Memory B cell (primary cell): ENCODE data around the gene PLD4.
A peak's percentile ranks its signal among the peaks of the same experiment; 100 is the strongest.
"Not testable (repeated sequence)": the region's sequence is repeated elsewhere in the genome, so short reads cannot be mapped to it uniquely, and the experiment has no call there.

Source experiments
- ATAC-seq: fragments of 150-1000 bp; cut with Tn5 transposase; 2 replicates; pipeline ENCODE4 v1.10.0; 2021; ENCODE audit warnings: low read depth, mild to moderate bottlenecking, moderate library complexity
- DNase-seq, 2 donors: peaks; one replicate each; pipeline ENCODE4 v3.0.0; 2022; ENCODE audit warnings: low spot score in 2 of 2
- H3K27ac Mint-ChIP-seq: one replicate; pipeline ENCODE4 v1.8.0; 2022; ENCODE audit warnings: mild to moderate bottlenecking, moderate library complexity, mixed read lengths
- H3K27me3 Mint-ChIP-seq: one replicate; pipeline ENCODE4 v1.8.0; 2022; ENCODE audit warnings: mixed read lengths
- H3K36me3 Mint-ChIP-seq: one replicate; pipeline ENCODE4 v1.8.0; 2022; ENCODE audit warnings: mild to moderate bottlenecking, mixed read lengths
- H3K4me1 Mint-ChIP-seq: one replicate; pipeline ENCODE4 v1.8.0; 2022; ENCODE audit warnings: mixed read lengths
- H3K4me3 Mint-ChIP-seq: one replicate; pipeline ENCODE4 v1.8.0; 2022; ENCODE audit warnings: mild to moderate bottlenecking, moderate library complexity, mixed read lengths
- H3K9me3 Mint-ChIP-seq: one replicate; pipeline ENCODE4 v1.8.0; 2022; ENCODE audit warnings: mixed read lengths

The PLD4 gene

DNA sequence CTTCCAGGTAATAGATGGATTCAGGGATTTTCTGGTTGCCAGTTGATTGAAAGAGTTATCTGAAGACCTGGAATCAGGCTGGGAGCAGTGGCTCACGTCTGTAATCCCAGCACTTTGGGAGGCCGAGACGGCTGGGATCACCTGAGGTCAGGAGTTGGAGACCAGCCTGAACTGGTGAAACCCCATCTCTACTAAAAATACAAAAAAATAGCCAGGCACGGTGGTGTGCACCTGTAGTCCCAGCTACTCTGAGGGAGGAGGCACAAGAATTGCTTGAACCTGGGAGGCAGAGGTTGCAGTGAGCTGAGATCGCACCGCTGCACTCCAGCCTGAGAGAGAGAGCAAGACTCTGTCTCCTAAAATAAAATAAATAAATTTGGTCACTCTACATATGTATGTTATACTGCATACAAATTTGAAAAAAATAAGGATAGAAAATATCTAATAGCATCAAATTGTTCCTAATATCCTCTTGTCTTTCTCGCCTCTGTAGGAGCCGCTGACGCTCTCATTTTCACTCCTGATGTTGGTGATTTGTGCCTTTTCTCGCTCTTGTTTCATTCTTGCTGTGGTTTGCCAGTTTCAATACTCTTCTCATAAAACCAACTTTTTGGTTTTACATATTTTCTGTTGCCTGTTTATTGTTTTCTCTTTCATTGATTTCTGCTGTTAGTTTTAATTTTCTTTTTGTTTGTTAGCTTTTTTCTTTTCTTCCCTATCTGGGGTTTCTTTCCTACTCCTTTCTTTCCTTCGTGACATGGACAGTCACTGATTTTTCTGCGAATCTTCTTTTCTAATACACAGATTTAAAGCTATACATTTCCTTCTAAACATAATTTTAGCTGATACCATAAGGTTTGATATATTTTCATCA is 23.8 kb upstream of the PLD4 start:
- H3K27me3 Mint-ChIP-seq, result peaks cover 10% of the 10 kb centered on the region
- H3K4me3 Mint-ChIP-seq, result no peak overlapping the region
- H3K9me3 Mint-ChIP-seq, result no peaks in the 10 kb centered on the region
- no peak overlapping the region for H3K27ac Mint-ChIP-seq
- H3K4me1 Mint-ChIP-seq, result peaks cover 14% of the 10 kb centered on the region
- ATAC-seq (no peak), DNase-seq (no peak)
- H3K36me3 Mint-ChIP-seq, result no peaks in the 10 kb centered on the region

DNA sequence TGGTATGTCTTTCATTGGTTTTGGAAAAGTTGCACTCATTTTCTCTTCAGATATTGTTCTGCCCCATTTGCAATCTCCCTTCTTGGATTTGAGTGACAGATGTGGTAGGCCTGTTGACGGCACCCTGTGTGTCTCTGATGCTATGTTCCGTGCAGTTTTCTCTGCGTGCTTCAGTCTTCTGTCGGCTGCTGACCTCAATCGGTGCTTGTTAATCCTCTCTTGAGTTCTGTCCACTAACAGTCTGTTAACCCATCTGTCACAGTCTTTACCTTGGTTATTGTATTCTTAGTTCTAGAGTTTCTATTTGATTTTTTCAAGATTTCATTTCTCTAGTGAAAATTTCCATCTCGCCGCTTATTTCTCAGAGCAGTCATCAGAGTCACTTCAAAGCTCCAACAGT is 20.7 kb upstream of the PLD4 start:
- Mint-ChIP-seq H3K9me3 (no peaks in the 10 kb centered on the region), H3K4me3 (no peak overlapping the region), H3K36me3 (no peaks in the 10 kb centered on the region), H3K27me3 (peaks cover 9% of the 10 kb centered on the region), H3K4me1 (peaks cover 12% of the 10 kb centered on the region), H3K27ac (no peak overlapping the region)
- ATAC-seq (no peak), DNase-seq (no peak)

DNA sequence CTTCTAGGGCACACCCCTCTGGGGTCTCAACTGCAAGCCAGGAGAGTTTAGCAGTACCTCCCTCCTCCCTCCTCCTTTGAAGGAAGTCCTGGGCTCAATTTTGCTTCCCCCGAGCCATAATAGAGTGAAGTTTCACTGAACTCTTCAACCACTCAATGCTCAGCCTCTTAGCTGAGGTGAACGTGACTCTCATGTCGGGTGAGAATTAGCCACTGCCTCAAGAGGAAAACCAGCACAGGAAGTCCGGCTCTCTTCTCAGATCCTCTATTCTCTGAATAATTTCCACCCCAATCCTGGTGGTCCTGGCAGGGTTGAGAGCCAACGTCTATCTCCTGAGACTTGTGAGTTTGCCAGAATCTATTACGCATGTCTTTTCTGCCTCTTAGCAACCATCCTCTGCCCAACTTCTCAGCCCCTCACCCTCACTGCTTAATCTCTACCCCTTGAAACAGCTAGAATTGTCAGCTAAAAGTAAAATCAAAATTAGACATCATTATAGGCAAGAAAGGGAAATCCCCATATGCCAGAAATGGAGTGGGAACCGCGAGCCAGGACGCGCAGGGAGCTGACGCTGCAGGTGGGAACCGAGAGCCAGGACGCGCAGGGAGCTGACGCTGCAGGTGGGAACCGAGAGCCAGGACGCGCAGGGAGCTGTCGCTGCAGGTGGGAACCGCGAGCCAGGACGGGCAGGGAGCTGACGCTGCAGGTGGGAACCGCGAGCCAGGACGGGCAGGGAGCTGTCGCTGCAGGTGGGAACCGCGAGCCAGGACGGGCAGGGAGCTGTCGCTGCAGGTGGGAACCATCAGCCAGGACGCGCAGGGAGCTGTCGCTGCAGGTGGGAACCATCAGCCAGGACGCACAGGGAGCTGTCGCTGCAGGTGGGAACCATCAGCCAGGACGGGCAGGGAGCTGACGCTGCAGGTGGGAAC is 19.8 kb upstream of the PLD4 start:
- not testable (repeated sequence) for H3K27me3 Mint-ChIP-seq, H3K9me3 Mint-ChIP-seq, H3K4me1 Mint-ChIP-seq, H3K4me3 Mint-ChIP-seq, ATAC-seq, H3K36me3 Mint-ChIP-seq, DNase-seq
- peak overlapping the region; percentile 24 for H3K27ac Mint-ChIP-seq

DNA sequence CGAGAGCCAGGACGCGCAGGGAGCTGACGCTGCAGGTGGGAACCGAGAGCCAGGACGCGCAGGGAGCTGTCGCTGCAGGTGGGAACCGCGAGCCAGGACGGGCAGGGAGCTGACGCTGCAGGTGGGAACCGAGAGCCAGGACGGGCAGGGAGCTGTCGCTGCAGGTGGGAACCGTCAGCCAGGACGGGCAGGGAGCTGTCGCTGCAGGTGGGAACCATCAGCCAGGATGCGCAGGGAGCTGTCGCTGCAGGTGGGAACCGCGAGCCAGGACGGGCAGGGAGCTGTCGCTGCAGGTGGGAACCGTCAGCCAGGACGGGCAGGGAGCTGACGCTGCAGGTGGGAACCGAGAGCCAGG is 19.1 kb upstream of the PLD4 start:
- not testable (repeated sequence) for H3K27me3 Mint-ChIP-seq, ATAC-seq, H3K4me1 Mint-ChIP-seq

DNA sequence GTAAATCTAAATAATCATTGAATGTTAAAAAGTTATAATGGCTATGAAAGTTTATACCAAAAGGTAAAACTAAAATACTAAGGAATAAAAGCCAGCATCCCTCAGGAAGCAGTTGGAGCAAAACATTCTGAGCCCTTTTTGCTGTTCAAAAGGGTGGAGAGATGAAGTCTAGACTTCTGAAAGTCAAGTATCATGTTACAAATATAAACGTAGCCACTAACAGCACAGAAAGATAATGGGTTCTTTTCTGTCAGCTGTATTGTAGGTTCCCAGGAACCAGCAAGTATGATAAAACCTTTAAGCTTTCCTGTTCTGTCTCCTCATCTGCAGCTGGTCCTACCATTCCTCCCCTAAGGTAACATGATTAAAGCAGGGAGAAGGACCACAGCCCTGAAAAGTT is 16.4 kb upstream of the PLD4 start:
- ATAC-seq (no peak), DNase-seq (no peak)
- peaks cover 2% of the 10 kb centered on the region for H3K9me3 Mint-ChIP-seq
- no peak overlapping the region for H3K4me3 Mint-ChIP-seq
- H3K36me3 Mint-ChIP-seq, result peaks cover 5% of the 10 kb centered on the region
- no peak overlapping the region for H3K27ac Mint-ChIP-seq
- peaks cover 12% of the 10 kb centered on the region for H3K27me3 Mint-ChIP-seq
- H3K4me1 Mint-ChIP-seq, result peaks cover 7% of the 10 kb centered on the region

More for the DNA sequence above, 19.1 kb upstream of the PLD4 start:
- not testable (repeated sequence) for H3K4me3 Mint-ChIP-seq, H3K36me3 Mint-ChIP-seq, H3K9me3 Mint-ChIP-seq, DNase-seq, H3K27ac Mint-ChIP-seq

DNA sequence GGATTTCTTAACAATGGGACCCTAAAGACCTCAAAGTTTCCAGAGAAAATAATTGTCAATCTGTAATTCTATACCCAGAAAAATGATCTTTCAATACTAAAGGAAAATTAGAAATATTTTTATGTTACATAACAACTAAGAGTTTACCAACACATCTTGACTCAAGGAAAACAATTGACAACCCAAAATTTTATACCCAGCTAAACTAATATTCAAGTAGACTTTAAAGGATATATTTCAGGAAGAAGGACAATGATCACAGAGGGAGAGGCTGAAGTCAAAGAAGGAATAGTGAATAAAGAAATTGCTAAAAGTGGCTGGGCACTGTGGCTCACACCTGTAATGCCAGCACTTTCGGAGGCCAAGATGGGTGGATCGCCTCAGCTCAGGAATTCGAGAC is 12.6 kb upstream of the PLD4 start:
- peaks cover 7% of the 10 kb centered on the region for H3K27me3 Mint-ChIP-seq
- H3K9me3 Mint-ChIP-seq, result peaks cover 2% of the 10 kb centered on the region
- no peak for DNase-seq
- no peak overlapping the region for H3K4me3 Mint-ChIP-seq
- ATAC-seq, result no peak
- no peaks in the 10 kb centered on the region for H3K4me1 Mint-ChIP-seq
- no peak overlapping the region for H3K27ac Mint-ChIP-seq
- H3K36me3 Mint-ChIP-seq, result peaks cover 5% of the 10 kb centered on the region

DNA sequence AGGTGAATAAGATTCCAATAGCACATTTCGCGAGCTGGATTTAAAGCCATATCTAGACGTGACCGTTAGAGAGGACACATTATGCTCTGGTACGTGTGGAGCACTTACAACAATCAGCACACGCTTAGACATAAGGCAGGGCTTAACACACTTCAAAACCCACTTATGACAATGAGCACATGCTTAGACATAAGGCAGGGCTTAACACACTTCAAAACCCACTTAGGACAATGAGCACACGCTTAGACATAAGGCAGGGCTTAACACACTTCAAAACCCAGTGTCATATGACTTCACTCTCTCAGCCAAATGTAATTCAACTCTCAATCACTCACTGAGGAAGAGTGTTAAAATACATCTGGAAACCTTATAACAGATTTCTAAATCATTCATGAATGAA is 11.2 kb upstream of the PLD4 start:
- no peak for DNase-seq
- Mint-ChIP-seq H3K36me3 (peaks cover 5% of the 10 kb centered on the region), H3K4me3 (no peak overlapping the region), H3K9me3 (peaks cover 2% of the 10 kb centered on the region), H3K27me3 (peaks cover 7% of the 10 kb centered on the region), H3K27ac (no peak overlapping the region), H3K4me1 (no peaks in the 10 kb centered on the region)
- no peak for ATAC-seq

DNA sequence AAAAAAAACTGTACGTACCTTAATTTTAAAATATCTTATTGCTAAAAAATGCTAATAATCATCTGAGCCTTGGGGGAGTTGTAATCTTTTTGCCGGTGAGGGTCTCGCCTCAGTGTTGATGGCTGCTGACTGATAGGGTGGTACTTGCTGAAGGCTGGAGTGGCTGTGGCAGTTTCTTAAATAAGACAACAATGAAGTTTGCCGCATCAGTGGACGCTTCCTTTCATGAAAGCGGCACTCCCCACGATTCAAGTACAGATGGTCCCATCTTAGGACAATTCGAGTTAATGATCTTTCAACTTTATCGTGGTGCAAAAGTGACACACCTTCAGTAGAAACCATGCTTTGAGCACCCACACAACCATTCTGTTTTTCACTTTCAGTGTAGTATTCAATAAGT is 7.6 kb upstream of the PLD4 start:
- peaks cover under 1% of the 10 kb centered on the region for H3K36me3 Mint-ChIP-seq
- DNase-seq (no peak), ATAC-seq (no peak)
- peaks cover 3% of the 10 kb centered on the region for H3K27me3 Mint-ChIP-seq
- H3K9me3 Mint-ChIP-seq, result peaks cover under 1% of the 10 kb centered on the region
- H3K4me3 Mint-ChIP-seq, result no peak overlapping the region
- peaks cover 2% of the 10 kb centered on the region for H3K4me1 Mint-ChIP-seq
- H3K27ac Mint-ChIP-seq, result no peak overlapping the region

DNA sequence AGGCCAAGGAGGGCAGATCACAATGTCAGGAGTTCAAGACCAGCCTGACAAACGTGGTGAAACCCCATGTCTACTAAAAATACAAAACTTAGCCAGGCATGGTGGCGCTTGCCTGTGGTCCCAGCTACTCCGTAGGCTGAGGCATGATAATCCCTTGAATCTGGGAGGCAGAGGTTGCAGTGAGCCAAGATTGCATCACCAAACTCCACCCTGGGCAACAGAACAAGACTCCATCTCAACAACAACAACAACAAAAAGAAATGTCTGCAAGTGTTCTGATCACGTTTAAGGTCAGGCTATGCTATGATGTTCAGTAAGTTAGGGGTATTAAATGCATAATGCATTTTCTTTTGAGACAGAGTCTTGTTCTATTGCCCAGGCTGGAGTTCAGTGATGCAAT is 6.7 kb upstream of the PLD4 start:
- Mint-ChIP-seq H3K4me1 (peaks cover 2% of the 10 kb centered on the region), H3K9me3 (no peaks in the 10 kb centered on the region), H3K27me3 (peaks cover 2% of the 10 kb centered on the region), H3K4me3 (no peak overlapping the region), H3K27ac (no peak overlapping the region), H3K36me3 (no peaks in the 10 kb centered on the region)
- DNase-seq (no peak), ATAC-seq (no peak)

DNA sequence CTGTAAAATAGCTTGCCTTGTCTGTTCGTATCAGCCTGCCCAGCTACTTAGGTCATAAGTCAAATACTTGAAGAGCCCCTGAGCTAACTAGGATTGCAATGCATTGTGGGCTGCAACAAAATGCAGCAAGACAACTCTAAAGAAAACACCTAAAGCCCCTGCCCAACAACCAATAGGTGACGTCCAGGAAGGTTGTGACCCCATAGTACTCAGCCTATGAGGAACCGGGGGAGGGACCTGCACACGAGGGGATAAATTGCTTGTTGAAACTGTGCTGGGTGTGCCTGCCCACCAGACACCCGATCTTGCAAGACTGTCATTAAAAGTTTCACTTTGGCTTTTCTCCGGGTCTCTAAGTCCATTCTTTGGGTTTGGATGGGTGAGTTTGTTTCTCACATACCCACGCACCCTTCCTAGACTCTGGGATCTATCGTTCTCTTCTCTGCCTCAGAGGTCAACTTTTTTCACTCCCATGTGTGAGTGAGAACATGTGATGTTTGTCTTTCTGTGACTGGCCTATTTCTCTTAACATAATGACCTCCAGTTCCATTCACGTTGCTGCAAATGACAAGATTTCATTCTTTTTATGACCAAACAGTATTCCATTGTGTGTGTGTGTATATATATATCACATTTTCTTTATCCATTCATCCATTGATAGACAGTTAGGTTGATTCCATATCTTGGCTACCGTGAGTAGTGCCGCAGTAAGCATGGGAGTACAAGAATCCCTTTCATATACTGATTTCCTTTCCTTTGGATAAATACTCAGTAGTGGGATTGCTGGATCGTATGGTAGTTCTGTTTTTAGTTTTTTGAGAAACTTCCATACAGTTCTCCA is 5.3 kb upstream of the PLD4 start:
- H3K9me3 Mint-ChIP-seq, H3K36me3 Mint-ChIP-seq, H3K4me3 Mint-ChIP-seq, H3K27me3 Mint-ChIP-seq, DNase-seq, H3K27ac Mint-ChIP-seq, ATAC-seq: not testable (repeated sequence)
- H3K4me1 Mint-ChIP-seq, result peaks cover 13% of the 10 kb centered on the region

DNA sequence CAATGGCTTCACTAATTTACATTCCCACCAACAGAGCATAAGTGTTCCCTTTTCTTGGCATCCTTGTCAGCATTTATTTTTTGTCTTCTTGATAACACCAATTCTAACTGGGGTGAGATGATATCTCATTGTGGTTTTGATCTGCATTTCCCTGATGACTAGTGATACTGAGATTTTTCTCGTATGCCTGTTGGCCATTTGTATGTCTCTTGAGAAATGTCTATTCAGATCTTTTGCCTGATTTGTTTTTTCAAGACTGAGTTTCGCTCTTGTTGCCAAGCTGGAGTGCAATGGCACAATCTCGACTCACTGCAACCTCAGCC is 4.7 kb upstream of the PLD4 start:
- Mint-ChIP-seq H3K27ac (no peak overlapping the region), H3K4me1 (peaks cover 18% of the 10 kb centered on the region), H3K27me3 (peaks cover 2% of the 10 kb centered on the region), H3K9me3 (no peaks in the 10 kb centered on the region), H3K4me3 (no peak overlapping the region), H3K36me3 (no peaks in the 10 kb centered on the region)
- no peak for DNase-seq
- ATAC-seq, result no peak

DNA sequence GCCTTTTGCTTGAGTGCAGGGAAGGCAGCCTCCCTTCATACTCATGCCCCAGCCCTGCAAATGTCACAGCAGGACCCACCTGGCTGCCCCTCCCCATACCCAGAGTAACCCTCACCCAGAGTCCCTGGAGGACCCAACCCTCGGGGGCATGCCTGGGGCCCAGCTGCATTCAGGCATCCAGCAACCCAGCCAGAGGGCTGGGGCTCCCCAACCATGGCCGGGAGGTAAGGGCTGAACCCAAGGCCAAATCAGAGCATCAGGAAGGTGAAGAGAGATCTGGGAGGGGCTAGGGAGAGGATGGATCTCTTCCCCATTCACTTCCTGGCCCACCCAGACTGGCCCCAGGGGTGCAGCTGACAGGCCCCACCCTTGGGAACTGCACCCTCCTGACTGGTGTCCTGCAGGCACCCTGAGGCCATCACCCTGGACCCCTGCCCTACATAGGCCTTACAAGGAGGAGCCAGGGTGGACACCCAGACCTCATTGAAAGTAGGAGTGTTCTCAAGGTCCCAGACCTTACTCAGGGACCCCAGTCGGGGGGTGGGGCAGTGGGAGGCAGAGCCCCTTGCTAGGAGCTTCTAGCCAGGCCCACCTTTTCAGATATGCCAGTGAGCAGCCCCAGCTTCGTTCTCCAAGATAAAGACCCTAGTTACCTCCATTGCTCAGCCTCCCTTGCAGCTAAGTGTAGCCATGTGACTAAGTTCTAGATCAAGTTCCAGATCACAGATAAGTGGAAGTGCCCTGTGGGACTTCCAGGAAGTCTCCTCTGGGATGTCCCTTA is 849 bp upstream of the PLD4 start:
- Mint-ChIP-seq H3K4me3 (peak overlapping the region; percentile 92), H3K27me3 (no peaks in the 10 kb centered on the region), H3K27ac (peak overlapping the region; percentile 48), H3K4me1 (peaks cover 26% of the 10 kb centered on the region), H3K36me3 (no peaks in the 10 kb centered on the region), H3K9me3 (no peaks in the 10 kb centered on the region)
- ATAC-seq, result no peak
- no peak for DNase-seq

DNA sequence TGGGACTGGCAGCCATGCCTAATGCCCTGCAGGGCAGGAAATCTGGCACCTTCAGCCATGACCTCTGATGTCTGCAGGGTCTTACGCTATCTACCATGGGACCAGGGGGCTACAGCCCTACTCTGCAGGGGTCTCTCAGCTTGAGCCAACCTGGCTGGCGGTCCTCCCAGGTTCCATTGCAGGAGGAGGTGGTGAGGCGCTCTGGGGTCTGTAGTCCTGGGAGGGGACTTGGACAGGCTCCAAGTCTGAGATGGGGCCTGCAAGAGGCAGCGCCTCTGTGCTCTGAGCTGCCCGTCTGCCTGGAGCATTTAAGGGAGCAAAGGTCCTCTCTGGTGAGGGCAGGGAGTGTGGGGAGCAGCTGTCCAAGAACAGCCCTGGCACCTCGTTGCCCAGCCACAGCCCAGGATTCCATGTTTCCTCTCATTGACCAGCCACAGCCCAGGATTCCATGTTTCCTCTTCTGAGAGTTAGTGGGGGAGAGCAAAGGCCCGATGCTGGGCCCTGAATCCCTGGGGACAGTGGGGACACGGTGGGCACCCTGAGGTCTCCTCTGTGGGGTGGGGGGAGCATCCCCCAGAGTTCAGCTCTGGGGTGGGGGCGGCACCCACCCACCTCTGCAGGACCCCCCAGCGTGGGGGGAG is 655 bp downstream of the PLD4 start:
- H3K27me3 Mint-ChIP-seq, result no peaks in the 10 kb centered on the region
- no peaks in the 10 kb centered on the region for H3K9me3 Mint-ChIP-seq
- peak overlapping the region; percentile 92 for H3K4me3 Mint-ChIP-seq
- peaks cover 2% of the 10 kb centered on the region for H3K36me3 Mint-ChIP-seq
- peaks cover 28% of the 10 kb centered on the region for H3K4me1 Mint-ChIP-seq
- ATAC-seq (no peak), DNase-seq (no peak)
- H3K27ac Mint-ChIP-seq, result peak overlapping the region; percentile 31
